Fibroblast of gingiva (primary cell): ENCODE results near the gene BOD1L1.
A peak's percentile ranks its signal among the peaks of the same experiment; 100 is the strongest.
"Not testable (repeated sequence)": the region's sequence is repeated elsewhere in the genome, so short reads cannot be mapped to it uniquely, and the experiment has no call there.

ENCODE experiments used
- DNase-seq: peaks from one replicate; pipeline ENCODE4 v3.0.0-alpha.2; 2011; ENCODE audit warnings: low read depth

The BOD1L1 gene

DNA sequence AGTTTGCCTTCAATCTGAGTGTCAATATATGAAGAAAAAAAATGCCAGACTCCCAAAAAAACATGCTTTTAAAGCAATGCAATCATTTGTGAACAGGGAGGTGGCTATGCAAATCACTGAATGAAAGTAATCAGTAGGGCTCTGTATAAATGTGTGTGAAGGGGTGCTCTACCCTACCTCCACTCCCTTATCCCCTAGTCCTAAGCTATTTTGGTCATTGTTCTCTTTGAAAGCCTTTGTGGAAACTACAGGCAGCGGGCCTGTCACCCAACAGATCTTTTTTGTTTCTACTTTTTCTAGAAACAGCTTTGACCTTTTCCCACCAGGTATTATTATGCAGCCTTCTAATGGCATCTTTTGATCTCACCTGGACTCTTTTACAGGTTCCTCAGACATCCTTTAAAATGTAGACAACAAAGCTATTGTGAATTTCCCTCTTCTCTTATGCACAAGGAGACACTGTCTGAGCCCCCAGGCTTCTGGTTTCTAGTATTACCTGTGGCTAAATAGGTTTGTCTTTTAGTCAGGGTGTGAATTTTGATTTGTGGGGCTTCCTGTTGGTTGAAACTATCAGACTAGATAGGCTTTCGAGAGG is 9.2 kb downstream of the BOD1L1 start:
- no peak for DNase-seq

DNA sequence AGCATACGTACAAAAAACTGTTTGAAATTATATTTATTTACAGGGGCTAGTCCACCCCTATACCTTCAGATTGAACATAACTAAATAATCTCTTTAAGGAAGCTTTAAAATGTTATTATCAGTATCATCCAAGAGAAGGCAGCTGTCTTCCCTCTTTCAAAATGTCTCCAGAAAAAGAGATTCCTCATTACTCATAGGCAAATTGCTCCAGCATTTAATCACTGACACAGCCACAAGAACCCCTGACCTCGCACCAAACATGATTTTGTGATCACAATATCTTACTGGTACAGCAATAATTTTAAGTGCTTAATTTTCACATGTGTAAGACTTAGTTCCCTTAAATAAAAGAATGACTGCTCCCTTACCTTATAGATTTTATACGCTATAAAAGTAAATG is 9.7 kb downstream of the BOD1L1 start:
- no peak for DNase-seq

DNA sequence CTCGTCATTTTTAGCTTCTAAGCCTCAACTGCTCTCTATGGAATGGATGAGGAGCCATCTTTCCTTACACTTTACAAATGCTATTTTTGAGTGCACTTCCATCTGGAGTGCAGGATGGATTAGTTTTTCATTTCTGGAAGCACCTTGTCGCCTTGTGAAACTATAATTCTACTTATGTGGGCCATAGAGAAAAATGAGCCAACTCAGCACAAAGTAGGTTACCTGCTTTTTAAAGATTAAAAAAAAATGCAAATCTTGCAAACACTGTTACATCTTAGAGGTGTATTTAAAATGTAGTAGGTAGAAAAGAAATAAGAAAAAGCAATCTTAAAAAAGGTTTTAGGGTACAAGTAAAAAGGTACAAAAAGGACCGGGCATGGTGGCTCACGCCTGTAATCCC is 10.9 kb downstream of the BOD1L1 start:
- DNase-seq: no peak

DNA sequence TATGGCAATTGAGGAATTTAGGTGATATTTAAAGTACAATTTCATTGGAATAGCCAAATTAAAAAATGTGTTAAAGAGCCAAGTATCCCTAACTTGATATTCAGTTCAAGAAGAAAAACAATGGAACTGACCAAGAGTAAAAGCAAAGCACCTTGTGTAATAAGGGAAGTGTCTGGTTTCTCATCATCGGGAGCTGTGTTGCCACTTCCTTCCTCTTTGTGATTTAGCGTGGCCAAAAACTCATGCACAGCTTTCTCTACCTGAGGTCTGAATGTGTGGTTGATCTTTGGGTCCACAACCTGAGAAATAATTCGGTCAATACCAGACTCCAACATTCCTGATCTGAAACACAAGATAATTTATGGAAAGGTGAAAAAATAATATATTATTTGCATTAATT is 12.4 kb downstream of the BOD1L1 start:
- no peak for DNase-seq

DNA sequence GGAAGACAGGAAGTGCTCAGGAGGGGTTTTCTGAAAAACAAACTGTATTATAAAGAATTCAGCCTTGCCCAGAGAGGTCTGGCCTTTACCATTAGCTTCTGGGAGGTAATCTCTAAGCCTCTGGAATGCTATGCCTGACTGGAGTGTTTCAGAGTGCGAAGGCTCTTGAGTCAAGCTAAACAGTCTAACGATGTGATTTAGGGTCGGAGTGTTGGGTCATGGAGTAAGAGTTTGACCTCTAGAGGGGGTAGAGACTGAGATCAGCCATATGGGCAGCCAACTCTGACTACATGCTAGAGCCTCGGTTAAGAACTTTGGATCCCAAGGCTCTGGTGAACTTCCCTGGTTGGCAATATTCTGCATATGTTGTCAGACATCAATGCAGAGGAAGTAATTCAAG is 15.0 kb downstream of the BOD1L1 start:
- no peak for DNase-seq

- DNase-seq: peak; percentile 64
These were observed 16.2 kb downstream of the BOD1L1 start for GRCh38 chr4:13611283-13611842.

DNA sequence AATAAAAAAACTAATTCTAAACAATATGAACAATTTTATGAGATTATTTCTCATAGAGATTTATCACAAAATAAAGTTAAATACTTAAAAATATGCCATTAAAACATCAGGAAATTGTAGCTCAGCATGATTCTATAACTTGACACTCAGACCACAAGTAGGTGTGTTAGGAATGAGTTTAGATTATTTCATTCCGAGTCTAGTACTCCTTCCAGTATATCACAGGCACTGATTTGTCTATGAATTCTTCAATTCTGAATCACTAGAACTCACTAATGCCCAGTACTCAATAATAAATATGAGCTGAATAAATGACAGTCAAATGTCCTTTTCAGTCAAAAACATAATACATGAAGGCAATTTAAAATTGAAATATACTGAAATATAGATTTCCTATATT is 22.2 kb downstream of the BOD1L1 start:
- no peak for DNase-seq

DNA sequence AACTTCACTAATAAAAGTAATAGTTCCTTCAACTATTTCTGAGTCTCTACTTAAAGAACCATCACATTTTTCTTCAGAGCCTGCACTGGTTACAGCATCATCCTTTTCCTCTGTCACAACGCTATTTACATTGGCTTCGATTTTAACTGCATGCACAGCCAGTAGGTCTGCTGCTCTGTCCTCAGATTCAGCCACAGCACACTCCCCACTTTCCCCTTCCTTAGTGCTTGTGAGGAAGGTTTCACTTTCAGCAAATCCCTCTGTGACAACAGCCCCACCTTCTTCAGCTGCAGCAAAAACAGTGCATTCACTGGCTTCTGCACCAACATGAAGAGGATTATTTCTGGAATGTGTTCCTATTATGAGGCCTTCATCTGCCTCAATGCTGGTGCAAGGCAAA is 25.7 kb downstream of the BOD1L1 start:
- no peak for DNase-seq

GRCh38 chr4:13601048-13601447 is 26.5 kb downstream of the BOD1L1 start:
- DNase-seq: no peak

DNA sequence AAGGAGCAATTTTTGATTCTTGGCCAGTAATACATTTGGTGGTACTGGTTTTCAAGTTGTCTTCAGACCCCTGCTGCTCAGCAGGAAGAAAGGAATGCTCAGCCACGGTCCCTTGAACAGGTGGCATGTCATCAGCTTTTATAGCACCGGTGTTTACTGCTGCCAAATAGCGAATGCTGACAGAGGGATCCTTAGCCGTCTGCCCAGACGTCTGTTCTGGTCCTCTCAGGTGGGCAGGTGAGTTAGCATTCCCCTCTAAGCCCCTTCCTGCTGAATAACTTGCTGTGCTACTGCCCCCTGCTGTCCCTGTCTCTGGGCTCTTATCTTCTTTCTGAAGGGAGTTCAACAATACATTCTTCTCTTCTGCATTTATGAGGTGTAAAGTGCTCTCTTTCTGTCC is 28.4 kb downstream of the BOD1L1 start:
- DNase-seq: no peak

DNA sequence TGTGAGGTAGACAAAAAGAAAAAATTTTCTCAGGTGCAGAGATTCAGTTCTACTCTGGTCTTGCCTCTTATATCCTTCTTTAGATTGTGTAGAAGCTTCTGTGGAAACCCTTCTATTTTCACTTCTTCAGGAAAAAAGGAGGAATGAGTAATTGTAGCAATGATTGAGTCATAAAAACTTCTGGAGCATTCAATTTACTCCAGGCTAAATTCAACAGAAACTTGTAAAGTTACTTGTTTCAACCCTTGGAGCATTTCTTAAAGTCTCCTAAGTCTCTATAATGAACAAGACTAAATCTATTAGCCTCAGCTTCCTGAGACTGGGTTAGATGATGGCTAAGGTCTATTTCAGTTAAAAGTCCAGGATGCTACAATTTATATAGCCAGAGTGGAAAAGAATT is 29.9 kb downstream of the BOD1L1 start:
- DNase-seq: no peak

- DNase-seq: no peak
These were observed 30.4 kb downstream of the BOD1L1 start for GRCh38 chr4:13597141-13597540.

DNA sequence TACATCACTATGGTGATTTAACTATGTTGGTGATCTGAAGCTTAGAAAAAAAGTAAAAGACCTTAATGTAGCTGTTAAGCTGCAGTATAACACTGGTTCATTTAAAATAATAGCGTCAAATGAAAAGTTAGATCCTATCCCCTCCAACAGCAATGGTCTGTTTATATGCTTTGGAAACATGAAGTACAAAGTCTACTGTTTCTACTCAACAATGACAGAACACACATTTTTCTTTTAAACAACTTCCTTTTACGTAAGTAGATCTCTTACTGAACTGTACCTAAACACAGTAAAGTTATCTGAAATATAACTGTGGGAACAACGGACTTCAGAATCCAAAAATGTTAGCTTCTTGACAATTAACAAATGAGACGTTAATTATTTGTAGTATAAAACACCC is 35.3 kb downstream of the BOD1L1 start:
- DNase-seq: no peak

- no peak for DNase-seq
These were observed 36.8 kb downstream of the BOD1L1 start for GRCh38 chr4:13590766-13591165.

- DNase-seq: no peak
These were observed 38.6 kb downstream of the BOD1L1 start for GRCh38 chr4:13588954-13589353.

GRCh38 chr4:13584481-13584880 is 43.0 kb downstream of the BOD1L1 start:
- DNase-seq: no peak

GRCh38 chr4:13580036-13580435 is 47.5 kb downstream of the BOD1L1 start:
- DNase-seq: no peak

GRCh38 chr4:13577660-13578059 is 49.9 kb downstream of the BOD1L1 start:
- no peak for DNase-seq

GRCh38 chr4:13570916-13571315 is 56.6 kb downstream of the BOD1L1 start:
- DNase-seq: peak; percentile 17

DNA sequence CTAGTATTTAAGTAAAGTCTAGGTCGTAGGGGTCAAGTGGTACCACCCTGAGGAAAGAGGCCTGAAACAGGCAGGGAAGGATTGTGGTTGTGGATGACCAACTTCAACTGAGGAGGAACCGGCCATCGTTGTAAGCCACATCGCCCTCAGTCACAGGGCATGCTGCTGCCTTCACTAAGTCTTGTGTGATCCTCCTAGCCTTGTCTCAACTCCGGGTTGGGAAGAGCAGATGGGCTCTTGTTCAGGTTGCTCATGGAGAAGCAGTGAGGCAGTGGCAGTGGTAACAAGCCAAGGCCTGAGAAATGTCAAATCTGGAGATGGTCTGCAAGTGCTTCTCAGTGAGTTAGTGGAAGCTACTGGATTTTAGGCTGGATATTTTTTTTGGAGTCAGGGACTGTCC is 60.4 kb downstream of the BOD1L1 start:
- no peak for DNase-seq

GRCh38 chr4:13562876-13563275 is 64.6 kb downstream of the BOD1L1 start:
- DNase-seq: no peak

GRCh38 chr4:13561673-13562072 is 65.9 kb downstream of the BOD1L1 start:
- DNase-seq: no peak

- DNase-seq: not testable (repeated sequence)
These were observed 67.4 kb downstream of the BOD1L1 start for GRCh38 chr4:13560111-13560510.

GRCh38 chr4:13559413-13559812 is 68.1 kb downstream of the BOD1L1 start:
- peak; percentile 14 for DNase-seq
